Measurements from ENCODE around the gene SPSB2. TPM values are rescaled to one million over a fixed set of nuclear protein-coding genes. Genes with fewer than 3 reads are reported as not detected.
A peak's percentile ranks its signal among the peaks of the same experiment; 100 is the strongest.
"Not testable (repeated sequence)": the region's sequence is repeated elsewhere in the genome, so short reads cannot be mapped to it uniquely, and the experiment has no call there.

SPSB2 gene
- total RNA-seq, 4 donors from 2014 or later, result 3.0 to 16.5 (median 7.5) TPM

DNA sequence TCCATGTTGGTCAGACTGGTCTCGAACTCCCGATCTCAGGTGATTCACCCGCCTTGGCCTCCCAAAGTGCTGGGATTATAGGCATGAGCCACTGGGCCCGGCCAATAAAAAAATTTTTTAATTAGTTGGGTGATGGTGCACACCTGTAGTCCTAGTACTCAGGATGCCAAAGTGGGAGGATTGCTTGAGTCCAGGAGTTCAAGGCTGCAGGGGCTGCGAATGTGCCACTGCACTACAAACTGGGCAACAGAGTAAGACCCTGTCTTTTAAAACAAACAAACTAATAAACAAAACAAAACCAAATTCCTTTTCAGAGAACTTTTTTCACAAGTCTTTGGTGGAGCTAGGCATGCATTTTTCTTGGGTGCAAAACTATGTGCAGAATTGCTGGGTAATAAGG is 10.1 kb upstream of the SPSB2 start:
- Histone ChIP-seq H3K4me3 (no peak overlapping the region), H3K36me3 (peaks cover 12% of the 10 kb centered on the region), H3K27me3 (no peaks in the 10 kb centered on the region), H3K4me1 (no peaks in the 10 kb centered on the region), H3K9me3 (no peaks in the 10 kb centered on the region), H3K27ac (no peak overlapping the region)
- 95% methylated on average over 5 of the region's 5 CpGs for WGBS
- TF ChIP-seq POLR2A (IDR thresholded peaks at IDR 0.05), result no peak
- no peak for TF ChIP-seq EP300 (IDR thresholded peaks at IDR 0.05)
- no peak for TF ChIP-seq POLR2AphosphoS5 (IDR thresholded peaks at IDR 0.05)
- TF ChIP-seq, protein P1, sequence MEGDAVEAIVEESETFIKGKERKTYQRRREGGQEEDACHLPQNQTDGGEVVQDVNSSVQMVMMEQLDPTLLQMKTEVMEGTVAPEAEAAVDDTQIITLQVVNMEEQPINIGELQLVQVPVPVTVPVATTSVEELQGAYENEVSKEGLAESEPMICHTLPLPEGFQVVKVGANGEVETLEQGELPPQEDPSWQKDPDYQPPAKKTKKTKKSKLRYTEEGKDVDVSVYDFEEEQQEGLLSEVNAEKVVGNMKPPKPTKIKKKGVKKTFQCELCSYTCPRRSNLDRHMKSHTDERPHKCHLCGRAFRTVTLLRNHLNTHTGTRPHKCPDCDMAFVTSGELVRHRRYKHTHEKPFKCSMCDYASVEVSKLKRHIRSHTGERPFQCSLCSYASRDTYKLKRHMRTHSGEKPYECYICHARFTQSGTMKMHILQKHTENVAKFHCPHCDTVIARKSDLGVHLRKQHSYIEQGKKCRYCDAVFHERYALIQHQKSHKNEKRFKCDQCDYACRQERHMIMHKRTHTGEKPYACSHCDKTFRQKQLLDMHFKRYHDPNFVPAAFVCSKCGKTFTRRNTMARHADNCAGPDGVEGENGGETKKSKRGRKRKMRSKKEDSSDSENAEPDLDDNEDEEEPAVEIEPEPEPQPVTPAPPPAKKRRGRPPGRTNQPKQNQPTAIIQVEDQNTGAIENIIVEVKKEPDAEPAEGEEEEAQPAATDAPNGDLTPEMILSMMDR (IDR thresholded peaks at IDR 0.05), result no peak
- no peak for DNase-seq (ENCODE audit: low spot score in 2 of 2)

DNA sequence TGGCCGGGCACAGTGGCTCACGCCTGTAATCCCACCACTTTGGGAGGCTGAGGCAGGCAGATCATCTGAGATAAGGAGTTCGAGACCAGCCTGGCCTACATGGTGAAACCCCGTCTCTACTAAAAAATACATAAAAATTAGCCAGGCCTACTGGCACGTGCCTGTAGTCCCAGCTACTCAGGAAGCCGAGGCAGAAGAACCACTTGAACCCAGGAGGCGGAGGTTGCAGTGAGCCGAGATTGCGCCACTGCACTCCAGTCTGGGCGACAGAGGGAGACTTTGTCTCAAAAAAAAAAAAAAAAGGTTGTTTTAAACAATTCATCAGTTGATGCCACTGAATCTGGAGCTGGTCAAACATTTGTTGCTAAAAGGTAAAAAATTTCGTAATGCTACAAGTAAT is 6.7 kb upstream of the SPSB2 start:
- peaks cover 15% of the 10 kb centered on the region for H3K36me3 ChIP-seq
- not testable (repeated sequence) for H3K9me3 ChIP-seq; H3K27me3 ChIP-seq; DNase-seq (ENCODE audit: low spot score in 2 of 2); H3K4me3 ChIP-seq; H3K27ac ChIP-seq; H3K4me1 ChIP-seq
- WGBS, result 92% methylated on average over 11 of the region's 11 CpGs

DNA sequence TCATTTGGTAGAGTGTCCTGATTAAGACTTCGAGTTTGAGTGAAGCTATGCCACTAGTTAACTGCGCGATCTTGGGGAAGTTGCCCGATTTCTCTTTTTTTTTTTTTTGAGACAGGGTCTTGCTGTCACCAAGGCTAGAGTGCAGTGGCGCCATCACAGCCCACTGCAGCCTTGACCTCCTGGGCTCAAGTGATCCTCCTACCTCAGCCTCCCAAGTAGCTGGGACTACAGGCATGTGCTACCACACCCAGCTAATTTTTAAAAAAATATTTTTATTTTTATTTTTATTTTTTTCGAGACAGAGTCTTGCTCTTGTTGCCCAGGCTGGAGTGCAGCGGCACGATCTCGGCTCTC is 889 bp upstream of the SPSB2 start:
- DNase-seq (ENCODE audit: low spot score in 2 of 2), result not testable (repeated sequence)
- H3K4me3 ChIP-seq, result peak overlapping the region; percentile 90

DNA sequence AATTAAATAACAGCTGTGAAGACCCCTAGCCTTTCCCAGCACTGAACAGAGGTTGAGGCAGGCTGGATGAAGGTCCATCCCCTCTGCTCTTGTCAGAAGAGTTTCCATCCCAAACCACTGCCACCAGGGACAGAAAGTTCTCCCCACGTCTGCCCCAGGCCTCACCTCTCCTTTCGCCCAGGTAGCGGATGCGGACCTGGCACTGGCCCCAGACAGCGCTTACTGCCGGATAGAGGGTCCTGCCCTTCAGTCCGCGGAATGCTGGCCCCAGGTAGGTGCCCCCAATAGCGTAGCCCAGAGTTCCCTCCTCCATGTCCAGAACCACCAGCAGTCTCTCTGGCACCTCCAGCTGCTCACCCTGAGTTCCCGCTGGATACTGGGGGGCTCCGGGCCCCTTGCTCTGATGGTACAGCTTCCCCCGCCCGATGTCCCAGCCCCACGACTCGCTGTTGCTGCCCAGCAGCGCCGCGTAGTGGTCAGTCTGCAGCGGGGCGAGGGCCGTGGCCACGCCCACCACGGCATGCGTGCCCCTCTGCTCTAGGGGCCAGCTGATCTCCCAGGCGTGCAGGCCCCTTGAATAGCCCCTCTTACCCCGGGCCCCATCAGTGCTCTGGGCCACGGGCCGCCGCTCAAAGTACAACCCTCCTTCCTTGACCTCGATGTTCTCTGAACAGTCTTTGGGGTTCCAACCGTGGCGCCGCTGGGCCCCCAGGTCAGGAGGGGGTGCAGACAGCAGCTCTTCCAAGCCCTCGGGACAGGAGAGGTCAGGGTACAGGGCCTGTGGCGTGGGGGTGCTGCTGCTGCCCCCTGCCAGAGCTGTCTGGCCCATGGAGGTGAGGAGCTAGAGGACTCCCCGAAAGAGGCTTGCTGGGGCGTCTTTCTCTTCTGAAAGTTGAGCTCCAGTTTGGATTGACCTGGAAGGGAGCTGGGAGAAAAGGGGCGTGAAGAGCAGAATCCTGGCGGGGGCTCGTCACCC is 742 bp downstream of the SPSB2 start:
- no peaks in the 10 kb centered on the region for H3K27me3 ChIP-seq
- H3K36me3 ChIP-seq, result peaks cover 21% of the 10 kb centered on the region
- TF ChIP-seq POLR2A (IDR thresholded peaks at IDR 0.05) (no peak), POLR2AphosphoS5 (IDR thresholded peaks at IDR 0.05) (peak in 2 of 3 donors; percentile 3 to 46), EP300 (IDR thresholded peaks at IDR 0.05) (no peak)
- TF ChIP-seq, protein P1 (IDR thresholded peaks at IDR 0.05), result peak; percentile 49 to 98
- H3K4me3 ChIP-seq, result peak overlapping the region; percentile 90
- WGBS, result under 1% methylated on average over 21 of the region's 40 CpGs
- peaks cover 61% of the 10 kb centered on the region for H3K4me1 ChIP-seq
- peak overlapping the region; percentile 82 for H3K27ac ChIP-seq
- DNase-seq (ENCODE audit: low spot score in 2 of 2), result peak; percentile 91 to 92
- H3K9me3 ChIP-seq, result no peaks in the 10 kb centered on the region

More for the DNA sequence above, 889 bp upstream of the SPSB2 start:
- 39% methylated on average over 9 of the region's 9 CpGs for WGBS
- H3K36me3 ChIP-seq, result peaks cover 21% of the 10 kb centered on the region
- H3K27me3 ChIP-seq, H3K9me3 ChIP-seq: not testable (repeated sequence)
- peak overlapping the region; percentile 82 for H3K27ac ChIP-seq
- peaks cover 49% of the 10 kb centered on the region for H3K4me1 ChIP-seq

DNA sequence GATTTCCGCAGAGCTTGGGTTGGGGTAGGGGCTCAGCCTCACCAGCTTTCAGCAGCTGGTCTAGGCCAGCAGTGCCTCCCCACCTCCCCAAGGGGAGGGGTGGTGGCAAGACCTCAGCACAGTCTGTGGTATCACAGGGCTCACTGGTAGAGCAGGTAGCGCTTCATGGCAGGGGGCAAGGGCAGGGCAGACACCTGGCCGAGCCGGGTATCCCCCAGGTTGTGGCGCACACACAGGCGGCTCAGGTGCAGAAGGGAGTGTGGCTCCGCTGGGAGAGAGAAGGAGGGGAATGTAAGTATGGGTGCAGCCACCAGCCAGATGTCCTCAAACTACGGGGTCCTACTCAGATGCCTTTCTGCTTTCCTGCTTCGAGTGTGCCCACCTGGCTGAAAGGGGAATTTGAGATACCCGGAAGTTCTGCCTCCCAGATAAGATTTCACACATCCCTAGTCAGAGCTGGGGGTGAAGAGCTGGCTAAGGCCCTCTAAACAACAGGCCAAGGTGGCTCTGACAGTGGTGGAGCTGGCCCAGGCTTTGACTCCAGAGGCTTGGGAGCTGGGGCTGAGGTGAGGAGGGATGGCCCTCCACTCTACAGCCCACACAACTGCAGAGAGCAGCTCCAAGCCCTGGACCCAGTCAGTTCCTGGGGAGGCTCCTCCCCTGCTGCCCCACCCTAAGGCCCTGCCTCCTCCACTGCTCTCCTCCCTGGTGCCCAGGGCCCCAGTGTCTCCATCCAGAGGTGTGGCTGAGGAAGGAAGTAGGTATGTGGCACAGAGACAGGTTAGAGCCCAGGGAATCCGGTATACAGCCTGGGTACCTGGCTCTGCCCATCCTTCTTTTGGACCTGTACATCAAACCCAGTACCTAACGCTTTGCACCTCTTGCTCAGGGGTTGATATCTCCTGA is 1.8 kb downstream of the SPSB2 start:
- WGBS, result 55% methylated on average over 6 of the region's 12 CpGs
- no peaks in the 10 kb centered on the region for H3K9me3 ChIP-seq
- TF ChIP-seq EP300 (IDR thresholded peaks at IDR 0.05), result no peak
- TF ChIP-seq, protein P1 (IDR thresholded peaks at IDR 0.05), result no peak
- no peak for TF ChIP-seq POLR2A (IDR thresholded peaks at IDR 0.05)
- no peak for TF ChIP-seq POLR2AphosphoS5 (IDR thresholded peaks at IDR 0.05)
- no peak overlapping the region for H3K27ac ChIP-seq
- no peak for DNase-seq (ENCODE audit: low spot score in 2 of 2)
- H3K36me3 ChIP-seq, result peaks cover 21% of the 10 kb centered on the region
- H3K27me3 ChIP-seq, result no peaks in the 10 kb centered on the region
- peaks cover 69% of the 10 kb centered on the region for H3K4me1 ChIP-seq
- peak overlapping the region; percentile 90 for H3K4me3 ChIP-seq

DNA sequence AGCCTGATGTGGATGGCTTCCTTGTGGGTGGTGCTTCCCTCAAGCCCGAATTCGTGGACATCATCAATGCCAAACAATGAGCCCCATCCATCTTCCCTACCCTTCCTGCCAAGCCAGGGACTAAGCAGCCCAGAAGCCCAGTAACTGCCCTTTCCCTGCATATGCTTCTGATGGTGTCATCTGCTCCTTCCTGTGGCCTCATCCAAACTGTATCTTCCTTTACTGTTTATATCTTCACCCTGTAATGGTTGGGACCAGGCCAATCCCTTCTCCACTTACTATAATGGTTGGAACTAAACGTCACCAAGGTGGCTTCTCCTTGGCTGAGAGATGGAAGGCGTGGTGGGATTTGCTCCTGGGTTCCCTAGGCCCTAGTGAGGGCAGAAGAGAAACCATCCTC is 2.8 kb downstream of the SPSB2 start:
- not testable (repeated sequence) for H3K4me3 ChIP-seq; H3K9me3 ChIP-seq; H3K27me3 ChIP-seq; DNase-seq (ENCODE audit: low spot score in 2 of 2); H3K27ac ChIP-seq
- WGBS, result 43% methylated on average over 4 of the region's 4 CpGs
- H3K4me1 ChIP-seq, result peaks cover 69% of the 10 kb centered on the region
- peaks cover 26% of the 10 kb centered on the region for H3K36me3 ChIP-seq

All from suprapubic skin (tissue), 4 donors.